IMR-90 (cell line): Measurements from ENCODE around the gene CFD. TPM values are rescaled to one million over a fixed set of nuclear protein-coding genes. Genes with fewer than 3 reads are reported as not detected.

ENCODE experiments used
- microRNA-seq, 2 experiments: library from miRNA; stranded (forward) in 1 of 2; unstranded in 1 of 2; fragments of 10-50 nt in 1 of 2; fragments of <30 nt in 1 of 2; gene quantifications in 1 of 2; microRNA quantifications in 1 of 2; one replicate each; pipeline versions ENCODE3 to v1.1.0; 2013 to 2020; ENCODE audit not compliant: insufficient read depth in 1 of 2, insufficient read length in 1 of 2, unreplicated experiment in 1 of 2
- polyA plus RNA-seq, 3 experiments: library from polyadenylated mRNA; depleted of rRNA; stranded (reverse); fragments of >200 nt; gene quantifications; 2 replicates each; pipeline ENCODE4 v1.2.3, GENCODE V29; 2012; ENCODE audit warnings: low replicate concordance in 1 of 3
- small RNA-seq, 5 experiments: library from RNA; depleted of rRNA; stranded (forward); fragments of <200 nt; gene quantifications; one replicate each; pipeline ENCODE3, GENCODE V24; 2012
- total RNA-seq: library from RNA; depleted of rRNA; stranded (reverse); fragments of >200 nt; gene quantifications from 2 replicates; pipeline ENCODE4 v1.2.3, GENCODE V29; 2012; rRNA removed

CFD gene
- total and polyA plus RNA-seq, 2 of the 4 experiments (the other 2 are of a cell fraction): 1.4 to 2.8 TPM

Small RNA genes within 50 kb of the gene (microRNA-seq; reads per million reads assigned to microRNA genes)
- gene MIR3187 (ENCODE audit: insufficient read depth in 1 of 2, insufficient read length in 1 of 2, unreplicated experiment in 1 of 2) (0 to 21.9 reads per million in 2 experiments), gene RNU6-9 (ENCODE audit: insufficient read depth, insufficient read length) (not detected)

Small RNA genes within 50 kb of the gene (small RNA-seq; reads per million reads assigned to genes)
- gene MIR3187 (0 reads per million in 5 experiments), gene RNU6-9 (43.9 to 4,030 (median 233) reads per million in 5 experiments)

Other genes starting within 250 kb of the CFD start
- gene POLRMT, start 226.1 kb upstream of the CFD start, total RNA-seq: 9.9 and 10.3 TPM in 2 replicates
- gene POLRMT, start 226.1 kb upstream of the CFD start, polyA plus RNA-seq (2012; rRNA removed): 29.6 and 44.6 TPM in 2 replicates
- gene FGF22, start 219.8 kb upstream of the CFD start, total RNA-seq: not detected in 2 replicates
- gene FGF22, start 219.8 kb upstream of the CFD start, polyA plus RNA-seq (2012; rRNA removed): 0.14 and 0.24 TPM in 2 replicates
- 7.0 and 8.6 TPM in 2 replicates for gene RNF126, start 196.4 kb upstream of the CFD start, total RNA-seq
- gene RNF126, start 196.4 kb upstream of the CFD start, polyA plus RNA-seq (2012; rRNA removed): 25.8 and 27.4 TPM in 2 replicates
- gene FSTL3, start 183.3 kb upstream of the CFD start, total RNA-seq: 32.3 and 39.4 TPM in 2 replicates
- 76.9 and 107 TPM in 2 replicates for gene FSTL3, start 183.3 kb upstream of the CFD start, polyA plus RNA-seq (2012; rRNA removed)
- gene PRSS57, start 164.2 kb upstream of the CFD start, total RNA-seq: not detected in 2 replicates
- gene PRSS57, start 164.2 kb upstream of the CFD start, polyA plus RNA-seq (2012; rRNA removed): not detected in 2 replicates
- gene PALM, start 150.7 kb upstream of the CFD start, total RNA-seq: 2.2 TPM in 2 replicates
- gene PALM, start 150.7 kb upstream of the CFD start, polyA plus RNA-seq (2012; rRNA removed): 7.4 and 8.3 TPM in 2 replicates
- gene MISP, start 108.6 kb upstream of the CFD start, total RNA-seq: not detected in 2 replicates
- gene MISP, start 108.6 kb upstream of the CFD start, polyA plus RNA-seq (2012; rRNA removed): 0.03 TPM in 1 of 2 replicates, not detected in the other
- gene PTBP1, start 62.2 kb upstream of the CFD start, total RNA-seq: 95.5 and 146 TPM in 2 replicates
- gene PTBP1, start 62.2 kb upstream of the CFD start, polyA plus RNA-seq (2012; rRNA removed): 269 and 483 TPM in 2 replicates
- 0.36 and 0.56 TPM in 2 replicates for gene PLPPR3, start 37.7 kb upstream of the CFD start, total RNA-seq
- gene PLPPR3, start 37.7 kb upstream of the CFD start, polyA plus RNA-seq (2012; rRNA removed): 1.2 and 2.0 TPM in 2 replicates
- not detected in 2 replicates for gene AZU1, start 31.8 kb upstream of the CFD start, total RNA-seq
- 0.12 TPM in 1 of 2 replicates, not detected in the other for gene AZU1, start 31.8 kb upstream of the CFD start, polyA plus RNA-seq (2012; rRNA removed)
- gene PRTN3, start 18.7 kb upstream of the CFD start, total RNA-seq: not detected in 2 replicates
- gene PRTN3, start 18.7 kb upstream of the CFD start, polyA plus RNA-seq (2012; rRNA removed): not detected in 2 replicates
- gene ELANE, start 7.4 kb upstream of the CFD start, total RNA-seq: not detected in 2 replicates
- 0.24 and 0.27 TPM in 2 replicates for gene ELANE, start 7.4 kb upstream of the CFD start, polyA plus RNA-seq (2012; rRNA removed)
- gene MED16, start 33.5 kb downstream of the CFD start, total RNA-seq: 8.1 and 15.3 TPM in 2 replicates
- 40.2 and 49.0 TPM in 2 replicates for gene MED16, start 33.5 kb downstream of the CFD start, polyA plus RNA-seq (2012; rRNA removed)
- gene RNU6-9, start 33.8 kb downstream of the CFD start, total RNA-seq: not detected in 2 replicates
- not detected in 2 replicates for gene RNU6-9, start 33.8 kb downstream of the CFD start, polyA plus RNA-seq (2012; rRNA removed)
- 8.9 and 9.0 TPM in 2 replicates for gene R3HDM4, start 53.6 kb downstream of the CFD start, total RNA-seq
- 51.5 and 52.5 TPM in 2 replicates for gene R3HDM4, start 53.6 kb downstream of the CFD start, polyA plus RNA-seq (2012; rRNA removed)
- not detected in 2 replicates for gene KISS1R, start 57.7 kb downstream of the CFD start, total RNA-seq
- not detected in 2 replicates for gene KISS1R, start 57.7 kb downstream of the CFD start, polyA plus RNA-seq (2012; rRNA removed)
- gene ARID3A, start 66.4 kb downstream of the CFD start, total RNA-seq: 16.0 and 16.7 TPM in 2 replicates
- gene ARID3A, start 66.4 kb downstream of the CFD start, polyA plus RNA-seq (2012; rRNA removed): 23.1 and 29.4 TPM in 2 replicates
- gene WDR18, start 124.7 kb downstream of the CFD start, total RNA-seq: 37.1 and 38.9 TPM in 2 replicates
- 56.9 and 74.5 TPM in 2 replicates for gene WDR18, start 124.7 kb downstream of the CFD start, polyA plus RNA-seq (2012; rRNA removed)
- under 0.01 and 0.28 TPM in 2 replicates for gene GRIN3B, start 140.8 kb downstream of the CFD start, total RNA-seq
- 0.91 and 1.8 TPM in 2 replicates for gene GRIN3B, start 140.8 kb downstream of the CFD start, polyA plus RNA-seq (2012; rRNA removed)
- 22.6 and 26.4 TPM in 2 replicates for gene TMEM259, start 161.5 kb downstream of the CFD start, total RNA-seq
- gene TMEM259, start 161.5 kb downstream of the CFD start, polyA plus RNA-seq (2012; rRNA removed): 153 and 181 TPM in 2 replicates
- not detected in 2 replicates for gene RNU6-2, start 161.9 kb downstream of the CFD start, total RNA-seq
- gene RNU6-2, start 161.9 kb downstream of the CFD start, polyA plus RNA-seq (2012; rRNA removed): not detected in 2 replicates
- 270 and 272 TPM in 2 replicates for gene CNN2, start 166.9 kb downstream of the CFD start, total RNA-seq
- gene CNN2, start 166.9 kb downstream of the CFD start, polyA plus RNA-seq (2012; rRNA removed): 385 and 395 TPM in 2 replicates
- gene ABCA7, start 180.4 kb downstream of the CFD start, total RNA-seq: 0.36 and 0.56 TPM in 2 replicates
- 3.2 and 3.3 TPM in 2 replicates for gene ABCA7, start 180.4 kb downstream of the CFD start, polyA plus RNA-seq (2012; rRNA removed)
- 0.83 and 1.3 TPM in 2 replicates for gene ARHGAP45, start 207.5 kb downstream of the CFD start, total RNA-seq
- gene ARHGAP45, start 207.5 kb downstream of the CFD start, polyA plus RNA-seq (2012; rRNA removed): 1.4 and 1.7 TPM in 2 replicates
- gene POLR2E, start 235.7 kb downstream of the CFD start, total RNA-seq: 195 and 294 TPM in 2 replicates
- gene POLR2E, start 235.7 kb downstream of the CFD start, polyA plus RNA-seq (2012; rRNA removed): 391 and 449 TPM in 2 replicates
- 357 and 415 TPM in 2 replicates for gene GPX4, start 244.3 kb downstream of the CFD start, total RNA-seq
- 1,083 and 1,136 TPM in 2 replicates for gene GPX4, start 244.3 kb downstream of the CFD start, polyA plus RNA-seq (2012; rRNA removed)